Testis (tissue), 2 donors: ENCODE results near the gene JPT1.

Experiments
- CTCF ChIP-seq, 3 experiments: fragments of 450-650 bp in 2 of 3; fragments of 200-600 bp in 1 of 3; sonication (generic) in 1 of 3; IDR thresholded peaks; one replicate each; pipeline ENCODE4 v1.5.1; 2016 to 2019; ENCODE audit warnings: antibody characterized with exemption in 3 of 3, mild to moderate bottlenecking in 2 of 3, moderate library complexity in 1 of 3
- POLR2A ChIP-seq: fragments of 450-650 bp; IDR thresholded peaks from one replicate; pipeline ENCODE4 v1.6.1; 2017; ENCODE audit warnings: antibody characterized with exemption, mild to moderate bottlenecking, moderate library complexity

DNA sequence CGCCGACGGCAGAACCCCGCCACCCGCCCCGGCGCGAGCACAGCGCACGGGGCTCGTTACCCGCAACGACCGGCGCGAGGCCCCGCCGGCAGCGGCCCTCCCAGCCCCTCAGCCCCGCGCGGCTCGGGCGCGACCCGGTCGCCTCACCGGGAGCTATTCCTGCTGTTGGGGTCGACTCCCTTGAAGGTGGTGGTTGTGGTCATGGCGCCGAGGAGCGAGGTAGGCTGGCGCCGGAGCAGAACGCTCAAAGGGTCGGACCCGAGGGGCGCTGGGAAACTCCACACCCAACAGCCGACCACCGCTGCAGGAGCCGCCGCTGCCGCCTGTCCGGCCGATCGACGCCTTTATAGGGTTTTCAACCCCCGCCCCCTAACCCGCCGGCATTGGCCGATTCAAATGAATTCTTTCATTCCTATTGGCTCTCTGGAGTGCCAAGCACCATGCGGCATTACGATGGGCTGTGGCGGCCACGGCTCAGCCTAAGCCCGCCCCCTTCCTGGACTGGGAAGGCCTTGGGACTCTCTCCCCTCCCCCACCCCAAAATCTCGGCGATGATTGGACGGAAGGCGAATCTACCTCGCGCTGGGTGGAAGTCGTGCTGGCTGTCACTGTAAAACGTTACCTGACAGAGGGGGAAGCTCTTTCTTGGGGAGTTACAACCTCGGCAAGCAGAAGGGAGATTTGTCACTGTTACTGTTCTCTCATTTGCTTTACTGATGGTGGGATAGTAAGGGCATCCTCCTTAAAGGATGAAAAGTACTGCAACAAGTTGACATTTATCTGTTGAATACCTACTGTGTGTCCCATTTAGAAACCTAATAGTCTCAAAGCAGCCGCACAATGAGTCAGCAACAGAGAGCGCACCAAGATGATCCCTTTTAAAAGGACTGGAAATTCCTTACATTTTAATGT, at the start of gene JPT1:
- TF ChIP-seq CTCF (IDR thresholded peaks at IDR 0.05): peak in 1 of 3 experiments; percentile 11
- TF ChIP-seq POLR2A: peak; percentile 95
